Subcutaneous abdominal adipose tissue (tissue), 5 donors: ENCODE measurements around the gene JAKMIP2.

ENCODE experiments used
- H3K27ac ChIP-seq: one replicate; pipeline ENCODE4 v1.7.0; 2013; ENCODE audit warnings: low read depth, mild to moderate bottlenecking, inconsistent platforms, low read length, moderate library complexity
- H3K27me3 ChIP-seq, 5 donors: one replicate each; pipeline ENCODE4 v1.7.0; 2013; ENCODE audit warnings: low read length in 5 of 5, inconsistent platforms in 1 of 5; ENCODE audit not compliant: control insufficient read depth in 5 of 5, insufficient read depth in 4 of 5
- H3K36me3 ChIP-seq, 5 donors: one replicate each; pipeline ENCODE4 v1.7.0; 2013; ENCODE audit warnings: low read length in 5 of 5; ENCODE audit not compliant: control insufficient read depth in 5 of 5, insufficient read depth in 5 of 5
- H3K4me1 ChIP-seq, 5 donors: one replicate each; pipeline ENCODE4 v1.7.0; 2013; ENCODE audit warnings: low read length in 5 of 5, mild to moderate bottlenecking in 3 of 5, moderate library complexity in 1 of 5; ENCODE audit not compliant: control insufficient read depth in 5 of 5, insufficient read depth in 5 of 5
- H3K4me3 ChIP-seq, 5 donors: one replicate each; pipeline ENCODE4 v1.7.0; 2013; ENCODE audit warnings: low read length in 5 of 5, low read depth in 1 of 5
- H3K9ac ChIP-seq, 5 donors: one replicate each; pipeline ENCODE4 v1.7.0; 2013; ENCODE audit warnings: low read length in 5 of 5, mild to moderate bottlenecking in 4 of 5, moderate library complexity in 3 of 5
- H3K9me3 ChIP-seq, 5 donors: one replicate each; pipeline ENCODE4 v1.7.0; 2013; ENCODE audit warnings: low read length in 5 of 5; ENCODE audit not compliant: control insufficient read depth in 5 of 5
- donor health status: healthy.
- donor health status: healthy.
- donor health status: healthy.
- donor health status: healthy.
- donor health status: healthy.

Gene JAKMIP2

GRCh38 chr5:147669169-147669869, 113.2 kb downstream of the JAKMIP2 start:
- Histone ChIP-seq H3K27ac (no peak overlapping the region), H3K4me1 (no peaks in the 10 kb centered on the region)

DNA sequence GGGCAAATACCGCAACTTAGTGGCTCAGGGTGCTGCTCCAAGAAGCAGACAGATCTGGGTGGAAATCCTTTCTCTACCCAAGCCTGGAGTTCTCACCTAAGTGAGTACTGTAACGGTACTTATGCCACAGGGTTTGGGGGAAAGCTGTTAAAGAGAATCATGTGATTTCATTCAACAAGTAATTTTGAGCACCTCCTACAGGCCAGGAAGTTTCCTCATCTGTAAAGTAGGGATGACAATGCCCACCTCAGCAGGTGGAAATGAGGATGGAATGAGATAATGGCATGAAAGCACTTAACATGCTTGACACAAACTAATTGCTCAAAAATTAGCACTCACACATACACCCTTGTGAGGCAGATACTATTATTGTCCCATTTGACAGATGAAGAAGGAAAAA, 114.1 kb downstream of the JAKMIP2 start:
- no peaks in the 10 kb centered on the region for H3K4me1 ChIP-seq

More at GRCh38 chr5:147669169-147669869, 113.2 kb downstream of the JAKMIP2 start:
- no peaks in the 10 kb centered on the region for H3K9me3 ChIP-seq
- no peaks in the 10 kb centered on the region for H3K36me3 ChIP-seq
- no peak overlapping the region for H3K4me3 ChIP-seq
- H3K27me3 ChIP-seq: peaks cover 0 to 2% (median 0%) of the 10 kb centered on the region in 5 donors
- no peak overlapping the region for H3K9ac ChIP-seq

GRCh38 chr5:147667363-147667762, 115.2 kb downstream of the JAKMIP2 start:
- H3K9ac ChIP-seq: no peak overlapping the region
- no peak overlapping the region for H3K4me3 ChIP-seq
- no peak overlapping the region for H3K27ac ChIP-seq
- H3K9me3 ChIP-seq: no peaks in the 10 kb centered on the region
- H3K36me3 ChIP-seq: no peaks in the 10 kb centered on the region
- no peaks in the 10 kb centered on the region for H3K27me3 ChIP-seq
- H3K4me1 ChIP-seq: no peaks in the 10 kb centered on the region

More for the DNA sequence above, 114.1 kb downstream of the JAKMIP2 start:
- H3K9me3 ChIP-seq: no peaks in the 10 kb centered on the region
- no peak overlapping the region for H3K9ac ChIP-seq
- no peak overlapping the region for H3K4me3 ChIP-seq
- no peaks in the 10 kb centered on the region for H3K36me3 ChIP-seq
- no peak overlapping the region for H3K27ac ChIP-seq
- H3K27me3 ChIP-seq: peaks cover 0 to 1% (median 0%) of the 10 kb centered on the region in 5 donors

DNA sequence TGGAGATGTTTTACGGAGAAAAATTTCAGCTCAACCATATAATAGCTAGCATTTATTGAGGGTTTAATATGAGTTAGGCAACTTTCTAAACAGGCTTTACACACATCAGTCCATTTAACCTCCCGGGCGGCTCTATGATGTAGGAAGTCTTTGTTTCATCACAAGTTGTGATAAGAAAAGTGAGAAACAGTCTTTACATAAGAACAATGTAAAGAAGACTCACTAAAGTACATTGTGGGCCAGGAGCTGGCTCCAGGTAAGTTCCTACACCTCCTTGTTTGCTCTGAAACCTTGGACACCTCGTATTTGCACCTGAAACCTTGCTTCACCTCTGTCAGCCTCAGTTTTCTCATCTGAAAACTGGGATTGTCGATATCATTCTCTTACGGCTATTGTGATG, 116.1 kb downstream of the JAKMIP2 start:
- Histone ChIP-seq H3K36me3 (no peaks in the 10 kb centered on the region), H3K9ac (no peak overlapping the region), H3K9me3 (no peaks in the 10 kb centered on the region), H3K27ac (no peak overlapping the region), H3K4me3 (no peak overlapping the region), H3K4me1 (no peaks in the 10 kb centered on the region), H3K27me3 (no peaks in the 10 kb centered on the region)

- H3K4me3 ChIP-seq: no peak overlapping the region
- no peak overlapping the region for H3K9ac ChIP-seq
- no peaks in the 10 kb centered on the region for H3K36me3 ChIP-seq
- H3K4me1 ChIP-seq: no peaks in the 10 kb centered on the region
- no peak overlapping the region for H3K27ac ChIP-seq
- no peaks in the 10 kb centered on the region for H3K9me3 ChIP-seq
- H3K27me3 ChIP-seq: no peaks in the 10 kb centered on the region
These were observed 121.0 kb downstream of the JAKMIP2 start for GRCh38 chr5:147661541-147661940.

DNA sequence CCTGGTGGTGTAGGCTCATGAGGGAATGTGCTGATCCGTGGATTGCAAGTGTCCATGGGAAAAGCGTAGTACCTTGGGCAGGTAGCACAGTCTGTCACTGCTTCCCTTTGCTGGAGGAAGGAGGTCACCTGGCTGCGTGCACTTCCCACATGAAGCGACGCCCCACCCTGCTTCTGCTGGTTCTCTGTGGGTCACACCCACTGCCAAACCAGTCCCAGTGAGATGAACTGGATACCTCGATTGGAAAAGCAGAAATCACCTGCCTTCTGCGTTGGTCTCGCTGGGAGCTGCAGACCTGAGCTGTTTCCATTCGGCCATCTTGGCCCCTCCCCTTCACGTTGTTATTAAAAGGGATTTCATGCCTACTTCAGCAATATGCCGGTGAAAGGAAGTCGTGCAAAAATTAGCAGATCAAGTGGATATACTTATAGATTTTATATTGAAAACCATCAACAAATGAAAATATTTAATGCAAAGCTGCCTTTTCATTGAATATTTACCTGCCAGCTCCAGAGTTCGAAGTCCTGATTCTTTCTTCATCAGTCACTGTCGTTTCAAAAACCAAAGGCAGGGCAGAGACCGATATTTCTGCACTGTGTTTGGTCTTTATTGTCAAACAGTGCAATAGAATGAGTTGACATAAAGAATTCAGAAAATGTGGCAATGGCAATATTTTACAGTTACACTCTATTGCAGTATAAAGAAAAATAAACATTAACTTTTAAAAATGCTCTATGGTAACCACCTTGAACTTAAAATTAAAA, 123.2 kb downstream of the JAKMIP2 start:
- H3K4me3 ChIP-seq: no peak overlapping the region
- H3K4me1 ChIP-seq: no peaks in the 10 kb centered on the region
- H3K9ac ChIP-seq: no peak overlapping the region
- no peaks in the 10 kb centered on the region for H3K36me3 ChIP-seq
- no peak overlapping the region for H3K27ac ChIP-seq
- no peaks in the 10 kb centered on the region for H3K27me3 ChIP-seq
- H3K9me3 ChIP-seq: no peaks in the 10 kb centered on the region

DNA sequence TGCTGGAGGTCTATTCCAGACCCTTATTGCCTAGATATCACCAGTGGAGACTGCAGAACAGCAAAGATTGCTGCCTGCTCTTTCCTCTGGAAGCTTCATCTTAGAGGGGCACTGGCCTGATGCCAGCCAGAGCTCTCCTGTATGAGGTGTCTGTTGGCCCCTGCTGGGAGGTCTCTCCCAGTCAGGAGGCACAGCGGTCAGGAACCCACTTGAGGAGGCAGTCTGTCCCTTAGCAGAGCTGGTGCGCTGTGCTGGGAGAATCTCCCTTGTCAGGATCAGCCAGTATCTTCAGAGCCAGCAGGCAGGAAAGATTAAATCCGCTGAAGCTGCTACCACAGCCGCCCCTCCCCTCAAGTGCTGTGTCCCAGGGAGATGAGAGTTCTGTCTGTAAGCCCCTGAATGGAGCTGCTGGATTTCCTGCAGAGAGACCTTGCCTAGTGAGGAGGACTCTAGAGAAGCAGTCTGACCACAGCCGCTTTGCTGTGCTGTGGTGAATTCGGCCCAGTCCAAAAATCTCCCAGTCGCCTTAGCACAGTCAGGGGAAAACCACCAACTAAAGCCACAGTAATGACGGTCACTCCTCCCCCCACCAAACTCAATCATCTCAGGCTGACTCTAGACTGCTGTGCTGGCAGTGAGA, 124.1 kb downstream of the JAKMIP2 start:
- no peak overlapping the region for H3K4me3 ChIP-seq
- no peaks in the 10 kb centered on the region for H3K36me3 ChIP-seq
- no peaks in the 10 kb centered on the region for H3K4me1 ChIP-seq
- H3K9me3 ChIP-seq: no peaks in the 10 kb centered on the region
- H3K27ac ChIP-seq: no peak overlapping the region
- H3K9ac ChIP-seq: no peak overlapping the region
- H3K27me3 ChIP-seq: no peaks in the 10 kb centered on the region

- Histone ChIP-seq H3K4me1 (no peaks in the 10 kb centered on the region), H3K27ac (no peak overlapping the region), H3K27me3 (no peaks in the 10 kb centered on the region), H3K9ac (no peak overlapping the region), H3K4me3 (no peak overlapping the region), H3K36me3 (no peaks in the 10 kb centered on the region), H3K9me3 (peaks cover 0 to 5% (median 0%) of the 10 kb centered on the region in 5 donors)
These were observed 133.9 kb downstream of the JAKMIP2 start for GRCh38 chr5:147648597-147648996.

DNA sequence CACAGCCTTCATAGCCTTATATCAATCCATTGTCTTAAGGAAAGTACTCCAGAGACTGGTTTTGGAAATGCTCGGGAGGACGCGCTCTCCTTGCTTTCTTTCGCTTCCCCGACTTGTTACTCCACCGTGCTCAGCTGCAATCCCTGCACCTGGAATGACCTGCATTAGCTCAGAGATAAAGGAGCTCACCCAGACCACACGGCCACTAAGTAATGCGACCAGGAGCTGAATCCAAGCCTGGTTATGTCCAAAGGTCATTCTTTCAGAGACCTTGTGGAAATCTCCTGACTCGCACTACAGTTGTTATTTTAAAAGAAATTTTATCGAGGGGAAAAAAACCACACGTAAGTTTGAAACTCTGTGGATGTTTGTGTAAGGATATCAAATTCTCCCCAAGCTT, 137.3 kb downstream of the JAKMIP2 start:
- no peaks in the 10 kb centered on the region for H3K36me3 ChIP-seq
- no peak overlapping the region for H3K9ac ChIP-seq
- H3K4me3 ChIP-seq: no peak overlapping the region
- no peaks in the 10 kb centered on the region for H3K4me1 ChIP-seq
- no peaks in the 10 kb centered on the region for H3K27me3 ChIP-seq
- H3K9me3 ChIP-seq: no peaks in the 10 kb centered on the region
- no peak overlapping the region for H3K27ac ChIP-seq

GRCh38 chr5:147644460-147644859, 138.1 kb downstream of the JAKMIP2 start:
- no peaks in the 10 kb centered on the region for H3K9me3 ChIP-seq
- no peak overlapping the region for H3K27ac ChIP-seq
- H3K36me3 ChIP-seq: no peaks in the 10 kb centered on the region
- no peak overlapping the region for H3K4me3 ChIP-seq
- no peaks in the 10 kb centered on the region for H3K4me1 ChIP-seq
- no peaks in the 10 kb centered on the region for H3K27me3 ChIP-seq
- no peak overlapping the region for H3K9ac ChIP-seq
